Right forelimb (tissue), 1 donor: Measurements from ENCODE around the gene FOXRED1.
A peak's percentile ranks its signal among the peaks of the same experiment; 100 is the strongest.

ENCODE experiments used
- DNase-seq: peaks from one replicate; pipeline ENCODE4 v3.0.0-alpha.2; 2018

FOXRED1 gene

DNA sequence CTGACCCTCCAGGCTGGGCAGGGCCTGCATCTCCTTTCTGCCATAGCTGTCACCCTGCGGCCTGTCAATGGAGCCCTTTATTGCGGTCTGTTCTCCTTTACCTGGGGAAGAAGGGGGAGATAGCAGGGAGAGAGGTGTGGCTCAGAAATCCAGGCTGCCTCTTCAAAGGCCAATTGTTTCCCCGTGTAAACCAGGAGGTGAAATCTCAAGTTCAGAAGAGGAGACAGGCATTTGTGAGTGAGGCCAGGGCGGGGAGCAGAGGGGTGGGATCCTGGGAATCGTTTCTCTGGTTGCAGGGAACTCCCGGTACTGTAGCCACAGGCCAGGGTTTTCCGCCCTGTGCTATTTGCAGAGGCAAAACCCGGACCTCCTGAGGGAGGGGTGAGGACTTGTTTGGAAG lies 44.0 kb downstream of the FOXRED1 start:
- DNase-seq: no peak

DNA sequence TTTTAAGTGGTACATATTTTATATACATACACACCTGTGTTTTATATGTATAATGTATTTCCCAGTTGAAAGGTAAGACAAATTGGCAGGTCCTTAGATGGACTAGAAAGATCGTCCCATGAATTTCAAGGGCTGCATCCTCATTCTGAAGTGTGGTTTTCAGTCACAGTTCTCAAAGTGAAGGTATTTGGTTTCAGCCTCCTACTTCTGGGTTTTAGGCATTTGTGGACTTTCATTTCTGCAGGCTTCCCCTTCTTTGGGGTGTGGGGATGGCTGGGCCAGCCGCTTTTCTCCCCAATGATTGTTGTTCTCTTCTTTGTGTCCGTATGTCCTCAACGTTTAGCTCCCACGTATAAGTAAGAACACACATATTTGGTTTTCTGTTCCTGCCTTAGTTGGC lies 44.9 kb downstream of the FOXRED1 start:
- DNase-seq: no peak

DNA sequence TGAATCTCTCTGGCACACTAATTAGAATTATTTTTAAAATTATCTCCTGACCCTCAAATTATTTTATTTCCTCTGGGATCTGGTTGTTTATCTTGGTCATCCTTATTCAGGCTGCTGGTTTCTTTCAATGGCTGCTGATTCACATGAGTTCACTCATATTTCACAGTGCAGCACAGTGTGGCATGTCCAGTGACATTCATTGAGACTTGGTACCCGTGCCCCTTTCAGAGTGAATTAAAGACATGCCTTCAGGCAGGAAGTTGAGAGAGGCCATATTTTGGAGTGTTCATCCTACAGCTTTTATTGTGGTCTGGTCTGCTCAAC lies 48.4 kb downstream of the FOXRED1 start:
- DNase-seq: no peak

DNA sequence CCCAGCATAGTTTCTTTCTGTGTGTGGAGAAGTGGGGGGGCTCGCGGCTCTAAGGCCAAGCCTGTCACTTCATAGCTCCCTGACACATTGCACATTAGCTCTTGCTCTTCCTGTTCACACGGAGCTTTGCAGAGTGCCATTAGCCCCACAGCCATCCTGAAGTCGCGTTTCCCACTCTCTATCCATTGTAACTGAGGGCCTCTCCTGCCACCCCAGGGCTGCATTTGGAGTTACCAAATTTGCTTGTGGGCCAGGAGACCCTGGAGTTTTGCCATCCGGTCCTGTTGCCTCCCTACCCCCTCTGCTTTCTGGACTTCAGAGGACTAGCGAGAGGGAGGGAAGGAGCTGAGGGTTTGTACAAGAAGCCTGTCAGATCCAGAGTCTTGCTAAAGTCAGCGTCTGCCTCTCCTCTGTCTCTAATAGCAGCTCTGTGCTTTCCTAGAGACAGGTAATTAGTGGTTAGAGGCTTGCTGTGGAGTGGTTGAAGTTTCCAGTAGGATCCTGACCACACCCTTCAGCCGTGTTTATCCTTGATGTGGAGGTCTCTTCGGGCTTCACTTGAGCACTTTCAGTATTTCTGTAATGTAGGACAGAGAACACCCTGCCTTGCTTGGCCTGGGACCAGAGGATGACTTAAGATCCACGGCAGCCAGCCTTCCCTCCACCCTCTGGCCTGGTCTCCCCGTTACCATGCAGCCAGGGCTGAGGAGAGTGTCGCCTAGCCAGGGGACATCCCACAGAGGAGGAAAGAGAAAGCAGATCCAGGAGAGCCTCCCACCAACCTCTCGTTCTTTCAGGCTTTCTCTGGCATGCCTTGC lies 49.0 kb downstream of the FOXRED1 start:
- DNase-seq: peak; percentile 76

DNA sequence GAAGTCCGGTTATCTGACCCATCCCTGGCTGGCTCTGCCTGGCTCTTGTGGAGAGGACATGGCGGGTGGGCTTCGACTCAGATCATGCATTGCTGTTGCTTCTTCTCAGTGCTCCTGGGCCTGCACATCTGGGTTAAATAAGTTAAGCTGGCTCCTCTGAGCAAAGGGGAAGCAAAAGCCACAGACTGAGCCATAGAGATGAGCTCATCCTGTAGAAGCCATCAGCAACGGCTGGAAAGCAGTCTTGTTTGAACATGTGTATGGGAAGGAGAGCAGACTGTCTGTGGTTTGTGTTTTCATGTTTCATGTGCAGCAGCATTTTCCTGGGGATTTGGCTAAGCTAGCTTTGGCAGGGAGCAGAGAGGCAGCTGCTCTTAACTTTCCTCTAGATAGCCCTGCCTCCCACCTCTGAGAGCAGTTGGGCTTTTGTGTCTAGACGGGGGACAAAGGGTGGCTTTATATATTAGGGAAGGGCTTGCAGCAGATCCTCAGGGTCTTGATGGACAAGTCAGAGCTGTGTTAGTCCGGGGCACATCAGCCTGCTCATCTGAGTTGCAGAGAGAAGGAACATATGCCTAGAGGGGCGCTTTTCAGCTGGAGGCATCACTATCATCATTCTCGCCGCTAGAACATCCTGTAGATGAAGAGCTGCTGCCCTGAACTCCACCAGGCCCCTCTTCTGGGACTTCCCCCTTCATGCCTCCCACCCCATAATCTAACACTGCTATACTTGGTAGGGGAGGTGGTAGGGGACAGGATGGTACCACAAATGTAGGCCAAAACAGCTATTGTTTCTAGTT lies 49.8 kb downstream of the FOXRED1 start:
- DNase-seq: peak; percentile 90

DNA sequence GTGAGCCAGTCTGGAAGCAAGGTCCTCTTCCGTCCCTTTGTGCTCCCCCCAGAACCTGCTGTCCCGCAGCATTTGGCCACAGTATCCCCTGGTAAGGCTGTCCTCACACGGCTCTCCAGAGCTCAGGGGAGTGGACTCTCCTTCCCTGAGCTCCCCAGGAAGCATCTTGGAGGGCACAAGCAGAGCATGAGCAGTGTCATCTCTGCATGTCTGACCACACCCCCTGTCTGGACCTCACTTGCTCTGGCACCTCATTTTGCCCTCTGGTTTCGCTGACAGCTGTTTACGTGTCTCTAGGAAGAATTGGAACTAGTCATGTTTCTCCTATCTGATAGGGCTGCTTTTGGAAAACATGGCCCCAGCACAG lies 50.4 kb downstream of the FOXRED1 start:
- no peak for DNase-seq

DNA sequence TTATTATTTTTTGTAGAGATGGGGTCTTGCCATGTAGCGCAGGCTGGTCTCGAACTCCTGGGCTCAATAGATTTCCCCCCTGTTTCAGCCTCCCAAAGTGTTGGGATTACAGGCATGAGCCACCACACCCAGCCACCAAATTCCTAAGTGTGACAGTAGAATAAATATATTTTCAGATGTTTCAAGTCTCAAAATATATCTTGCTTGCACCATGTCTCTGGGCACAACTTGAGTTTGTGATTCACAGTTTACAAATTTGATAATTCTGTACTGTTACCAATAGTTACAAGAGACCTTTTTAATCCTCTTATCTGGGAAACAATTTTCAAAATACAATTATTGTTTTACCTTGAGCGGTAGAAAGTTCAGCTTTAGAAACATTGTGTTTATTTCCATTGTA lies 54.0 kb downstream of the FOXRED1 start:
- no peak for DNase-seq

DNA sequence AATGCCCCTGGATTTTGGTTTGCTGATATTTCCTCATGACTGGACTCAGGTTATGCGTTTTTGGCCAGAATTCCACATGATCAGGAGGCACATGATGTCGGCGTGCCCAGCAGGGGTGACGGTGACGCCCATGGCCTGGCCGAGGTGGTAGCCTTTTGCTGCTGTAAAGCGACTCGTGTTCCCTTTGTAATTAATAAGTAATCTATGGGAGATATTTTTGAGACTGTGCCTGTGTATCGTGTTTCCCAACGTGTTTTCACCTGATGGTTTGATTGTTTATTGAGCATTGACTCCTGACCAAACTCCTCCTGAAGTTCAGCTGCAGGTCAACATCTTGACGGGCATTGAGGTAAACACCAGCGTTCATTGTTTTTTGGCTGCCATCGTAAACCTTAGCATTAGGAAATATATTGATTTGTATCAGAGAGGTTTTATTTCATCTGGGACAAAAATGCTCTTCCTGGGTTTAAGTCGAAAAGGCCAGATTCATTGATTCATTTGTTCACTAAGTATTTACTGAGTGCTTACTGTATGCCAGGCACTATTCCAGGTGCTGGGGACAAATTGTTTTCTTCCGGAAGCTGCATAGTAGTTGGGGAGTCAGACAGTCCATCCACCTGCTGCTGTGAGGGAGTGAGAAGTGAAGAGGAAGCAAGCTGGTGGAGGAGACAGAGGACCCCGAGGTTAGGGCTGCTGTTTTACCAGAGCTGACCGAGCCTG lies 58.5 kb downstream of the FOXRED1 start:
- peak; percentile 17 for DNase-seq
